SK-N-SH (cell line): Measurements from ENCODE around the gene ZGRF1.

Experiments used
- CHD2 ChIP-seq: fragments of 150-350 bp; IDR thresholded peaks from 2 replicates; pipeline ENCODE4 v1.6.1; 2018; ENCODE audit warnings: low read length; ENCODE audit not compliant: partially characterized antibody
- CTCF ChIP-seq: fragments of 200-600 bp; sonication (generic); IDR thresholded peaks from 2 replicates; pipeline ENCODE4 v1.6.1; 2017; ENCODE audit warnings: antibody characterized with exemption, mild to moderate bottlenecking, moderate library complexity
- EP300 ChIP-seq, 2 experiments: IDR thresholded peaks; 2 replicates each; pipeline versions ENCODE4 v1.4.0 to v1.6.1; 2012; ENCODE audit warnings: borderline replicate concordance in 1 of 2, low read depth in 1 of 2, low read length in 1 of 2
- EZH2phosphoT487 ChIP-seq: fragments of 200-600 bp; sonication (generic); IDR thresholded peaks from 2 replicates; pipeline ENCODE4 v1.6.1; 2017; ENCODE audit warnings: low read depth, mixed run types, mild to moderate bottlenecking, antibody characterized with exemption, moderate library complexity, borderline replicate concordance
- FOSL2 ChIP-seq: IDR thresholded peaks from 2 replicates; pipeline ENCODE4 v1.4.0; 2012; ENCODE audit warnings: low read depth, mild to moderate bottlenecking, moderate library complexity, borderline replicate concordance
- GABPA ChIP-seq: IDR thresholded peaks from 2 replicates; pipeline ENCODE4 v1.4.0; 2012; ENCODE audit warnings: low read depth, mild to moderate bottlenecking
- IRF3 ChIP-seq: fragments of 150-350 bp; IDR thresholded peaks from 2 replicates; pipeline ENCODE4 v1.6.1; 2016; ENCODE audit warnings: mild to moderate bottlenecking, low read depth, low read length
- MAX ChIP-seq: IDR thresholded peaks from 2 replicates; pipeline ENCODE4 v1.4.0; 2012; ENCODE audit warnings: low read depth
- NFIC ChIP-seq: IDR thresholded peaks from 2 replicates; pipeline ENCODE4 v1.4.0; 2012; ENCODE audit warnings: borderline replicate concordance
- POLR2AphosphoS5 ChIP-seq: IDR thresholded peaks from 2 replicates; pipeline ENCODE4 v1.6.1; 2012; ENCODE audit warnings: low read depth, low read length
- SIN3A ChIP-seq: IDR thresholded peaks from 2 replicates; pipeline ENCODE4 v1.6.1; 2012; ENCODE audit warnings: low read depth, mild to moderate bottlenecking, low read length, moderate library complexity, borderline replicate concordance
- USF1 ChIP-seq: IDR thresholded peaks from 2 replicates; pipeline ENCODE4 v1.4.0; 2012; ENCODE audit warnings: low read depth, borderline replicate concordance

- TF ChIP-seq SIN3A (no peak), CTCF (no peak), IRF3 (no peak), MAX (no peak), POLR2AphosphoS5 (no peak), USF1 (no peak), EZH2phosphoT487 (no peak), NFIC (no peak), CHD2 (peak; percentile 71), EP300 (IDR thresholded peaks at IDR 0.05; ENCODE audit: borderline replicate concordance in 1 of 2, low read depth in 1 of 2, low read length in 1 of 2) (peak in 1 of 2 experiments; percentile 81; a peak in 2 of 4 replicates), FOSL2 (no peak), GABPA (no peak)
Measured at GRCh38 chr4:112531146-112531545, 105.6 kb downstream of the ZGRF1 start.
